GM18873 (cell line): Measurements from ENCODE around the gene PSMB11.

Experiments
- ATAC-seq: cut with Tn5 transposase; IDR thresholded peaks from one replicate; pipeline ENCODE4 v1.9.1; 2021; ENCODE audit warnings: mild to moderate bottlenecking, moderate library complexity, moderate number of reproducible peaks; ENCODE audit not compliant: unreplicated experiment, low FRiP score

PSMB11 gene

GRCh38 chr14:23040100-23040499 is 1.9 kb upstream of the PSMB11 start:
- no peak for ATAC-seq

GRCh38 chr14:23041729-23042128 is 283 bp upstream of the PSMB11 start:
- no peak for ATAC-seq

GRCh38 chr14:23043145-23043544 is 1.1 kb downstream of the PSMB11 start:
- no peak for ATAC-seq

DNA sequence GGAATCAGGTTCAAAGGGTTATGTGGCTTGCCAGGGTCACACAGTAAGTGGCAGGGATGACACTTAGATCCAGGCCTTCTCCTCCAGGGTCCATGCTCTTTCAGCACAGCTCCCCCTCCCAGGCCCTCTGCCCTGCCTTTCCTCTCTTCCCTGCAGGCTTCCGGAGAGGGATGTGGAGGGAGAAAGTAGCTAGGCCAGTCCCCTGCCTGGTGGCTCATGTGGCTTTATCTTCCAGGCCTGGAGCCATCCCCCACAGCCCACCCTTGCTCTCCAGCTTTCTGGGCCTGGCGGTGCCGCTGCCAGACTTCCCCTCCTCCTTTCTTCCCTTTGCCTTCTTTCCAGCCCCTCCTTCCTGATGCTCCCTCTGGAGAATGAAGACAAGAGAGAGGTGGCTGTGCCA is 1.7 kb downstream of the PSMB11 start:
- ATAC-seq, result no peak

- ATAC-seq, result no peak
These were observed 2.8 kb downstream of the PSMB11 start for GRCh38 chr14:23044840-23045239.

GRCh38 chr14:23045419-23046357 is 3.7 kb downstream of the PSMB11 start:
- no peak for ATAC-seq

- ATAC-seq, result no peak
These were observed 5.1 kb downstream of the PSMB11 start for GRCh38 chr14:23047034-23047634.

- ATAC-seq, result no peak
These were observed 6.0 kb downstream of the PSMB11 start for GRCh38 chr14:23047751-23048693.

GRCh38 chr14:23049011-23049410 is 7.0 kb downstream of the PSMB11 start:
- ATAC-seq, result no peak

GRCh38 chr14:23051141-23052057 is 9.4 kb downstream of the PSMB11 start:
- no peak for ATAC-seq

- ATAC-seq, result no peak
These were observed 10.2 kb downstream of the PSMB11 start for GRCh38 chr14:23052182-23052623.

DNA sequence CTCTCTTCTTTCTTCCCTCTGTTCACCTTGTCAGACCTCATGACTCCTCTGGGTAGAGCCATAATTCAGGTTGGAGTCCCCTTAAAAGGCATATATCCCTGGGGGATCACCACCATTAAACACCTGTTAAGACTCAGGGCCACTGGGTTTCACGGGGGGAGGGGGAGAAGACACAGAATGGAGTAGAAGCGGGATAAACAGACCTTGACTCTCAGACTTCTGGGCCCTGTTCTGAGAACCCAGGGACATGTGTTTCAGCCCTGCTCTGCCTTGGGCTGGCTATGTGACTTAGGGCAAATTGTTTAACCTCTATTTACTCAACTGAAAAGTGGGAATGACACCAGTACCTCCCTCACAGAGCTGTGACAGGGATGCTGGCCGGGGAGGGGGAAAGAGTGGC is 10.7 kb downstream of the PSMB11 start:
- ATAC-seq, result no peak

- ATAC-seq, result no peak
These were observed 11.4 kb downstream of the PSMB11 start for GRCh38 chr14:23053426-23053825.

DNA sequence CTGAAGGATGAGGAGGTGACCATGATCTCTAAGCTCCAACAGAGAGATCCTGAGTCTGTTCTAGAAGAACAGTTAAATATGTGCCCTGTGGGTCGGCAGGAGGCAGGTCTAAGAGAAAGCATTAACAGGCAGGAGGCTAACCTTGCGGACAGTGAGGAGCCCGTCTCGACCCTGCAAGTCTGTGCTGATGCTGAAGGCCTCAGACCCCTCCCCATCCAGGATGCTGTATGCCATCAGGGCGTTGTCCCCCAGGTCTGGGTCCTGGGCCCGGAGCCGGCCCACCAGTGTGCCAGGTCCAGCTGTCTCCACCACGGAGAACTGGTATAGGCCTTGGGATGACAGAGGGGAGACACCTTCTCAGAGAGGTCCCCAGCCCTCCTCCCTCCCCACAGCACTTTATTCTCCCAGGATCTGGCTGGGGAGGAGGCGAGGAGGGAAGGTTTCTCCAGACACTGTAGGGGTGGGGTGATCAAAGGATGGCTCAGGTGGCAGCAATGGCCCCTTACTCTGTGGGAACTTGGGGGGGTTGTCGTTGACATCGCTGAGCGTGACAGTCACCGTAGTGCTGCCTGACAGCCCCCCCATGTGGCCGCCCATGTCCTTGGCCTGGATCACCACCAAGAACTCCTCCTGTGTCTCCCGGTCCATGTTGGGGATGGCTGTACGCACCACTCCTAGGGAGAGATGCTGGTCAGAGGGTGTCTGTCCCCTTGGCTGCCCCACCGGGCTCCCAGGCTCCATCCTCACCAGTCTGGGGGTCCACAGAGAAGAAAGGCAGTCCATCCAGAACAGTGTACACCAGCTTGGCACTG is 12.2 kb downstream of the PSMB11 start:
- ATAC-seq, result no peak

DNA sequence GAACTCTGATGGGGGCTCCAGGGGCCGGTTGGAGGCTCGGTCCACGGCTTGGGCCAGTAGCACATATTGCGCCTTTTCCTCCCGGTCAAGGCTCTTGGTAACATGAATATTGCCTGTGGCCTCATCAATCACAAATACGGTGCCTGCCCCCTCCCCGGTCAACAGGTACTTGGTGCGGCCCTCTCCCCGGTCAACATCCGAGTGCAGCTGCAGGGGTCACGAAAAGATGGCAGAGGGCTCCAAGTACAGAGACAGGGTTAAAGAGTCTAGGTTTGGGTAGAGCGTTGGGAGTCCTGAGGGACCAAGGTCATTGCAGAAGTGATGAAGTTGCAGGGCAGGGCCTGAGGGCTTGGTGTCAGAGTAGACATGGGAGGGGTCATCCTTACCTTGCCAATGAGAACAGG is 13.1 kb downstream of the PSMB11 start:
- no peak for ATAC-seq

GRCh38 chr14:23055621-23056144 is 13.7 kb downstream of the PSMB11 start:
- ATAC-seq, result no peak

DNA sequence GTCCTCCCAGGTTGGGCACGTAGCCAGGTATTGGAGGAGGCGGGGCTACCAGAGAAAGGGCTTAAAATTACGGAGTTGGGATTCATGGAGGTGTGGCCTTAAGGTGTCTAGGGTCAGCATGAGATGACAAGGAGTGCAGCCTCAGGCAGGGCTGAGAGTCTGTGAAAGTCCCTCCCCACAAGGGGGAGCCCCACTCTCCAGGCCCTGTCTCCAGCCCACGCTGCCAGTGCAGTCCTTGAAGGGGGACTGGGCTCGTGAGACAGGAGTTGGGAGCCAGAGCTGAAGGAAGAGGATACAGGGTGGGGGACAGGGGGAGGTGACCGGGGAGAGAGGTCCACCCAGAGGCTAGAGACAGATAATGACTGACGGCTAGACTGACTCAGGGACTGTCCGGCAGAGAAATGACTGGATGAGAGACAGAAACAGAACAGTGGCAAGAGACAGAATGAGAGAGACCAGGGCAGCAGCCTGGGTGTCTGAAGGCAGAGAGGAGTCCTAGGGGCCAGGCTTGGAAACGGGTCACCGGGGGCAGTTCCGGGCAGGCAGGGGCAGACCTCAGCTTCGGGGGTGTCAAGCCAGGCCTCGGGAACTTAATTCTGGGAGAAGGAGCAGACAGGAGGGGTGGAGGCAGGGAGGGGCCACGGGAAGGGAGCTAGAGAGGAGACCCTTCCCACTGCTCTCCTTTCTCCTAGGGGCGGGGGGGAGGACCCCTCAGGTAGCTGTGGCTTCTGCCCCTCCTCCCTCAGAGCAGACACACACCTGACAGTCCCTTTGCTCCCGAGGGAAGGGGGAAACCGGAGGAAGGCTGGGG is 14.3 kb downstream of the PSMB11 start:
- no peak for ATAC-seq
